ENCODE results near the gene LASP1NB.

DNA sequence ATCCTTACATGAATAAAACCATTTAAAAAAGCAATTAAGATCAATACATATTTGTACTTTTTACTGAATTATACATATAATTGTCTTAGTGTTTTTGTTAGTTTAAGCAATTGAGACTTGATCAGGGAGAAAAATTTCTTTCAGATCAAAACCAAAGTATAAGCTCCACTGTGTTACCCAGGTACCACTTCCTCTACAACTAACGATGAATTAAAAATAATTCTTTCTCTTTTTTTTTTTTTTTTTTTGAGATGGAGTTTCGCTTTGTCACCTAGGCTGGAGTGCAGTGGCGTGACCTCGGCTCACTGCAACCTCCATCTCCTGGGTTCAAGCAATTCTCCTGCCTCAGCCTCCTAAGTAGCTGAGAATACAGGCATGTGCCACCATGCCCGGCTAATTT is 35.0 kb downstream of the LASP1NB start:
- TF ChIP-seq TEAD4 (IDR thresholded peaks at IDR 0.05) (no peak), EGR1 (IDR thresholded peaks at IDR 0.05) (no peak), ZBTB7A (IDR thresholded peaks at IDR 0.05; ENCODE audit: low read depth) (no peak), TCF12 (IDR thresholded peaks at IDR 0.05; ENCODE audit: low read depth) (no peak), FOXM1 (IDR thresholded peaks at IDR 0.05; ENCODE audit: borderline replicate concordance, low read depth) (no peak), YY1 (IDR thresholded peaks at IDR 0.05; ENCODE audit: low read depth) (no peak), NFIC (IDR thresholded peaks at IDR 0.05) (no peak), EP300 (IDR thresholded peaks at IDR 0.05; ENCODE audit: borderline replicate concordance) (no peak), RAD21 (IDR thresholded peaks at IDR 0.05; ENCODE audit: low read depth) (no peak), TAF1 (IDR thresholded peaks at IDR 0.05; ENCODE audit: low read depth) (no peak), CREB1 (IDR thresholded peaks at IDR 0.05; ENCODE audit: low read depth) (no peak), CEBPB (IDR thresholded peaks at IDR 0.05) (no peak)
- TF ChIP-seq, protein P1, sequence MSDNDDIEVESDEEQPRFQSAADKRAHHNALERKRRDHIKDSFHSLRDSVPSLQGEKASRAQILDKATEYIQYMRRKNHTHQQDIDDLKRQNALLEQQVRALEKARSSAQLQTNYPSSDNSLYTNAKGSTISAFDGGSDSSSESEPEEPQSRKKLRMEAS (IDR thresholded peaks at IDR 0.05): no peak
- TF ChIP-seq, protein P2, sequence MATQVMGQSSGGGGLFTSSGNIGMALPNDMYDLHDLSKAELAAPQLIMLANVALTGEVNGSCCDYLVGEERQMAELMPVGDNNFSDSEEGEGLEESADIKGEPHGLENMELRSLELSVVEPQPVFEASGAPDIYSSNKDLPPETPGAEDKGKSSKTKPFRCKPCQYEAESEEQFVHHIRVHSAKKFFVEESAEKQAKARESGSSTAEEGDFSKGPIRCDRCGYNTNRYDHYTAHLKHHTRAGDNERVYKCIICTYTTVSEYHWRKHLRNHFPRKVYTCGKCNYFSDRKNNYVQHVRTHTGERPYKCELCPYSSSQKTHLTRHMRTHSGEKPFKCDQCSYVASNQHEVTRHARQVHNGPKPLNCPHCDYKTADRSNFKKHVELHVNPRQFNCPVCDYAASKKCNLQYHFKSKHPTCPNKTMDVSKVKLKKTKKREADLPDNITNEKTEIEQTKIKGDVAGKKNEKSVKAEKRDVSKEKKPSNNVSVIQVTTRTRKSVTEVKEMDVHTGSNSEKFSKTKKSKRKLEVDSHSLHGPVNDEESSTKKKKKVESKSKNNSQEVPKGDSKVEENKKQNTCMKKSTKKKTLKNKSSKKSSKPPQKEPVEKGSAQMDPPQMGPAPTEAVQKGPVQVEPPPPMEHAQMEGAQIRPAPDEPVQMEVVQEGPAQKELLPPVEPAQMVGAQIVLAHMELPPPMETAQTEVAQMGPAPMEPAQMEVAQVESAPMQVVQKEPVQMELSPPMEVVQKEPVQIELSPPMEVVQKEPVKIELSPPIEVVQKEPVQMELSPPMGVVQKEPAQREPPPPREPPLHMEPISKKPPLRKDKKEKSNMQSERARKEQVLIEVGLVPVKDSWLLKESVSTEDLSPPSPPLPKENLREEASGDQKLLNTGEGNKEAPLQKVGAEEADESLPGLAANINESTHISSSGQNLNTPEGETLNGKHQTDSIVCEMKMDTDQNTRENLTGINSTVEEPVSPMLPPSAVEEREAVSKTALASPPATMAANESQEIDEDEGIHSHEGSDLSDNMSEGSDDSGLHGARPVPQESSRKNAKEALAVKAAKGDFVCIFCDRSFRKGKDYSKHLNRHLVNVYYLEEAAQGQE (IDR thresholded peaks at IDR 0.05; ENCODE audit: low read depth): no peak
